Epithelial cell of proximal tubule (primary cell): ENCODE results near the gene METTL1. TPM values are rescaled to one million over a fixed set of nuclear protein-coding genes. Genes with fewer than 3 reads are reported as not detected.

Source experiments
- DNase-seq: peaks from one replicate; pipeline ENCODE4 v3.0.0-alpha.2; 2011; ENCODE audit warnings: low read depth
- H3K4me3 ChIP-seq: 2 replicates; pipeline ENCODE4 v1.5.1; 2011; ENCODE audit warnings: low read depth, mild to moderate bottlenecking, low read length
- total RNA-seq: library from RNA; depleted of rRNA; stranded (reverse); fragments of >200 nt; gene quantifications from 2 replicates; pipeline ENCODE4 v1.2.3, GENCODE V29; 2015
- TF ChIP-seq, protein P1 (sequence below): conservative IDR thresholded peaks from 2 replicates; pipeline ENCODE4 v1.5.1; 2012; ENCODE audit warnings: low read depth, mild to moderate bottlenecking, low read length

METTL1 gene
- total RNA-seq, 1 donor from 2014 or later: 27.3 TPM

DNA sequence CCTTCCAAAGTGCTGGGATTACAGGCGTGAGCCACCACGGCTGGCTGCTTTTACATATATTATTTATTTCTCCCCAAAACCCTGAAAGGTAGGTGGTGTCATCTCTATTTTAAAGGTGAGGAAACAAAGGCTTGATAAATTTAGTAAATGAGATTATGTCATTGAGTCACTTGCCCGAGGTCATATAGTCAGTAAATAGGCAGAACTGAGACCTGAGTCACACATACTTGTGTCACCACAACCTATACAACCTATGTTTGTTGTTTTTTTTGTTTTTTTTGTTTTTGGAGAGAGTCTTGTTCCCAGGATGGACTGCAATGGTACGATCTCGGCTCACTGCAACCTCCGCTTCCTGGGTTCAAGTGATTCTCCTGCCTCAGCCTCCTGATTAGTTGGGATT is 23.4 kb upstream of the METTL1 start:
- TF ChIP-seq, protein P1, sequence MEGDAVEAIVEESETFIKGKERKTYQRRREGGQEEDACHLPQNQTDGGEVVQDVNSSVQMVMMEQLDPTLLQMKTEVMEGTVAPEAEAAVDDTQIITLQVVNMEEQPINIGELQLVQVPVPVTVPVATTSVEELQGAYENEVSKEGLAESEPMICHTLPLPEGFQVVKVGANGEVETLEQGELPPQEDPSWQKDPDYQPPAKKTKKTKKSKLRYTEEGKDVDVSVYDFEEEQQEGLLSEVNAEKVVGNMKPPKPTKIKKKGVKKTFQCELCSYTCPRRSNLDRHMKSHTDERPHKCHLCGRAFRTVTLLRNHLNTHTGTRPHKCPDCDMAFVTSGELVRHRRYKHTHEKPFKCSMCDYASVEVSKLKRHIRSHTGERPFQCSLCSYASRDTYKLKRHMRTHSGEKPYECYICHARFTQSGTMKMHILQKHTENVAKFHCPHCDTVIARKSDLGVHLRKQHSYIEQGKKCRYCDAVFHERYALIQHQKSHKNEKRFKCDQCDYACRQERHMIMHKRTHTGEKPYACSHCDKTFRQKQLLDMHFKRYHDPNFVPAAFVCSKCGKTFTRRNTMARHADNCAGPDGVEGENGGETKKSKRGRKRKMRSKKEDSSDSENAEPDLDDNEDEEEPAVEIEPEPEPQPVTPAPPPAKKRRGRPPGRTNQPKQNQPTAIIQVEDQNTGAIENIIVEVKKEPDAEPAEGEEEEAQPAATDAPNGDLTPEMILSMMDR: no peak
- no peak for DNase-seq
- H3K4me3 ChIP-seq: no peak overlapping the region

DNA sequence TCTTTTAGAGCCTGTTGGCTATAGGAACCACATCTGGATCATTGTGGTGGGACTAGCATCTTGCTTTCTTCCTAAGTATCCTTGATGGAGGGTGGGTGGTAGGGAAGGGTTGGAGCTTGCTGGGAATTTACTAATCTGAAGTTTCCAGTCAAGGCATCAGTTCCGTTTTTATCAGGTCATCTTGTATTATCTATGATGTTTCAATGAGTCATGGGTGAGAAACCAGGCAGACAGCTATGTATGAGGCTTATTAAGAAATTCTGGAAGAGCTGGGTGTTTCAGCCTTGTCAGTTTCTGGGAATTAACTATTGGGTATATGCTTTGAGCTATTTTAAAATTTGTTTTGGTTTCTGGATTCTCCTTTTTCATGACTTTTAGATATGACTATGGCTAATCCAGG is 22.0 kb upstream of the METTL1 start:
- DNase-seq: no peak
- TF ChIP-seq, protein P1: no peak
- no peak overlapping the region for H3K4me3 ChIP-seq

DNA sequence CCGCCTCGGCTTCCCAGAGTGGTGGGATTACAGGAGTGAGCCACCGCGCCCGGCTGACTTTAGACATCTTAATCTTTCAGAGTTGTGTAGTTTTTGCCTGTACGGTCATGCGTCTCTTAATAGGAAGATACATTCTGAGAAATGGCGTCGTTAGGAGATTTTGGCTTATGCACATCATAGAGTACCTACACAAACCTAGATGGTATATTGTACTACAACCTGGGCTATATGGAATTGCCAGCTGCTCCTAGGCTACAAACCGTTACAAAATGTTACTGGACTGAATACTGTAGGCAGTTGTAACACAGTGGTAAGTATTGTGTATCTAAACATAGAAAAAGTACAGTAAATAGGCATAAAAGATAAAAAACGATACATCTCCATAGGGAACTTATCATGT is 12.0 kb upstream of the METTL1 start:
- H3K4me3 ChIP-seq: no peak overlapping the region
- DNase-seq: no peak
- TF ChIP-seq, protein P1: no peak

DNA sequence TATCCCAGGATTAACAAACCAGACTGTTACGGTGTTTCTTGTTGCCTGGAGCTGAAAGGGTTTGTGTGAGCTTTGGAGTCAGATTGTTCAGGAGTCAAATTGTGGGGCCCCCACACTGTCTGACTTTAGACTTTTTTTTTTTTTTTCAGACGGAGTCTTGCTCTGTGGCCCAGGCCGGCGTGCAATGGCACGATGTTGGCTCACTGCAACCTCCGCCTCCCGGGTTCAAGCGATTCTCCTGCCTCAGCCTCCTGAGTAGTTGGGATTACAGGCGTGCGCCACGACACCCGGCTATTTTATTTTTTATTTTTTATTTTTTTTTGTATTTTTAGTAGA is 11.5 kb upstream of the METTL1 start:
- TF ChIP-seq, protein P1: no peak
- H3K4me3 ChIP-seq: peak overlapping the region; percentile 95
- DNase-seq: no peak

DNA sequence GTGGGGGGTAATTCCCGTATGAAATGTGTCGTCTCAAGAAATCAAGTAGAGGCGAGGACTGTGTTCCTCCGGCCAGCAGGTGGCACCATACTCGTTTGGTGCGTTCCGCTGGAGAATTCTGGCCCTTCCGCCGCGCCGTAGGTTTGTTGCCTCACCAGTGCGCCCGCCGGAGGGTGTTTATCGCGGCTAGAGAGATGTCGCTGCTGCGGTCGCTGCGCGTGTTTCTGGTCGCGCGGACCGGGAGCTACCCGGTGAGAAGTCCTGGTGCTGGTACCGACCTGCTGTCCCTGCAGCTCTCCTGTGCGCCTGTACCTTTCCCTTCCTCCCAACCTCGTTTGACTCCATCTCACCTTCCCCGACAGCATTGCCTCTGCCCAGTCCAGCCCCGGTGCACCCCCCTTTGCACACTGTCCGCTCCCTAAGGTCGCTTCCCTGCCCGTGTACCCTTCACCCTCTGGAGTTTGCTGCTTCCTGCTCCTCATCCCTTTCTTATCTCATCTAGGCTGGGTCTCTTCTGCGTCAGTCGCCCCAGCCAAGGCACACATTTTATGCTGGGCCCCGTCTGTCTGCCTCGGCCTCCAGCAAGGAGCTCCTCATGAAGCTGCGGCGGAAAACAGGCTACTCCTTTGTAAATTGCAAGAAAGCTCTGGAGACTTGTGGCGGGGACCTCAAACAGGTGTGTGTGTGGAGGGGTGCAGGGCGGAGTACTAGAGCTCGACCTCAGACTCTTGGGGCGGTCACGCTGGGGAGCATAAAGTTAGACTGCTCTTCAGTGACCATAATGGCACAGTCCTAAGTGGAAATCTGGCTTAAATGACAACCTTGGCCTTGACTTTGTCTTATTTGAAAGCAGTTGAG is 10.9 kb upstream of the METTL1 start, which contains the start of gene TSFM:
Gene TSFM, plus strand, starts transcription at position 180 of the 858 bp plus-strand sequence. Its CDS starts 15 bp downstream, at position 195.
- peak within 1 kb of the TSS; percentile 95 for H3K4me3 ChIP-seq
- TF ChIP-seq, protein P1: peak; percentile 90
- peak; percentile 42 for DNase-seq

DNA sequence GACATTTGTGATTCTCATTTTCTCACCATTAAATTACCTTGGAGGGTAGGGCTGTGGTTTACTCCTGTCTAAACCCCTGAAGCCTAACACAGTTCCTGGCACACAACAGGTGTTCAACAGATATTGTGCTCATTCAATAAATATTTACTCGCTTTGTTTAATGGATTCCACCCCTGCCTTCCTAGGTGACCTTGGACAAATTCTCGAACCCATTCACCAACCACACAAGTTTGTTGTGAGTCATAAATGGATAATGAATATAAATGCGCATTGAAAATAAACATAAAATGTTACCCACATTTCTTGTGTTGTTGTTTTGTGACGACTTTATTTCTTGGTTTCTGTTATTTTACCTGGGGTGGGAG is 10.3 kb upstream of the METTL1 start:
- peak overlapping the region; percentile 95 for H3K4me3 ChIP-seq
- TF ChIP-seq, protein P1: no peak
- no peak for DNase-seq

DNA sequence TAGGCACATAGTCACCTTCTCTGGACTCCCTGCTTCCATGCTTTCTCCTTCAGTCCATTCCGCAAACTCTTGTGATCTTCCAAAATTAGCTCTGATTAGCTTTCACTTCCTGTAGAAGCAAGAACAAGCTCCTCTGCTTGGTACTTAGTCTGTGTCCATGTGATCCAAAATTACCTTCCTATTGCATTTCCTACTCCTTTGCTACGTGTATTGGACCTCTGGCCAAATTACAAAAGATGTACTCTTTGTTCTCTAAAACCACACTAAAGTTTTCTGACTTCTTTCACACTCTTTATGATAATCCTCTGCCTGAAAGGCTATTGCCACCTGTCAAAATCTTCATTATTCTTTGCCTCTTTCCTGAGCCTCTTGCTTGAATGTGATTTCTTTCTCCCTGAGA is 9.9 kb upstream of the METTL1 start:
- TF ChIP-seq, protein P1: no peak
- DNase-seq: no peak
- no peak overlapping the region for H3K4me3 ChIP-seq
